Neural cell (in vitro differentiated cells): ENCODE data around the gene QSOX1.

Experiments used
- CTCF ChIP-seq: fragments of 450-650 bp; IDR thresholded peaks from 2 replicates; pipeline ENCODE4 v1.5.1; 2014; ENCODE audit warnings: antibody characterized with exemption, mild to moderate bottlenecking, moderate library complexity; ENCODE audit not compliant: poor library complexity, severe bottlenecking
- EP300 ChIP-seq: fragments of 450-650 bp; conservative IDR thresholded peaks from 2 replicates; pipeline ENCODE4 v1.6.1; 2014; ENCODE audit warnings: antibody characterized with exemption, mild to moderate bottlenecking, moderate library complexity; ENCODE audit not compliant: poor library complexity, severe bottlenecking
- EZH2 ChIP-seq: fragments of 200-600, 300-800 bp; shearing (Covaris generic), sonication (generic); IDR thresholded peaks from 2 replicates; pipeline ENCODE4 v1.6.1; 2014; ENCODE audit warnings: antibody characterized with exemption, low read length, borderline replicate concordance, mild to moderate bottlenecking; ENCODE audit not compliant: insufficient read depth, poor library complexity, severe bottlenecking
- MXI1 ChIP-seq: fragments of 450-650 bp; conservative IDR thresholded peaks from 2 replicates; pipeline ENCODE4 v1.6.1; 2014; ENCODE audit warnings: antibody characterized with exemption, mild to moderate bottlenecking; ENCODE audit not compliant: poor library complexity, severe bottlenecking
- POLR2AphosphoS5 ChIP-seq: IDR thresholded peaks from 2 replicates; pipeline ENCODE4 v1.6.1; 2012
- RAD21 ChIP-seq: fragments of 450-650 bp; conservative IDR thresholded peaks from 2 replicates; pipeline ENCODE4 v1.6.1; 2014; ENCODE audit warnings: antibody characterized with exemption, mild to moderate bottlenecking, moderate library complexity
- SMC3 ChIP-seq: fragments of 450-650 bp; conservative IDR thresholded peaks from 2 replicates; pipeline ENCODE4 v1.6.1; 2014; ENCODE audit warnings: antibody characterized with exemption, mild to moderate bottlenecking, moderate library complexity; ENCODE audit not compliant: poor library complexity
- TAF1 ChIP-seq: IDR thresholded peaks from 2 replicates; pipeline ENCODE4 v1.6.1; 2012; ENCODE audit warnings: low read depth

GRCh38 chr1:180231936-180232335, 77.3 kb downstream of the QSOX1 start:
- no peak for TF ChIP-seq POLR2AphosphoS5
- TF ChIP-seq CTCF = no peak
- no peak for TF ChIP-seq EP300
- no peak for TF ChIP-seq SMC3
- TF ChIP-seq TAF1 = no peak
- no peak for TF ChIP-seq EZH2
- TF ChIP-seq RAD21 = no peak
- TF ChIP-seq MXI1 = no peak
